Activated B cell treated with CpG ODN at 0.5 μM for 24 hours (primary cell): ENCODE results near the gene ASB1. TPM values are rescaled to one million over a fixed set of nuclear protein-coding genes. Genes with fewer than 3 reads are reported as not detected.

ENCODE experiments used
- ATAC-seq: fragments of 200-7000 bp; cut with Tn5 transposase; one replicate; pipeline ENCODE4 v1.10.0; 2021; ENCODE audit warnings: low read depth, mild to moderate bottlenecking, moderate library complexity
- CTCF ChIA-PET: fragments of 350-600 bp; sonication (Branson Sonifier 250); formaldehyde crosslinking; loops from one replicate; lab custom pipeline; 2021; ENCODE audit warnings: antibody characterized with exemption; lab: Charles Lee
- POLR2A ChIA-PET: fragments of 350-600 bp; sonication (Branson Sonifier 250); formaldehyde crosslinking; loops from one replicate; lab custom pipeline; 2021; ENCODE audit warnings: antibody characterized with exemption; lab: Charles Lee
- DNase-seq: peaks from one replicate; pipeline ENCODE4 v3.0.0; 2022
- H3K27ac Mint-ChIP-seq: one replicate; pipeline ENCODE4 v1.8.0; 2020; ENCODE audit warnings: mixed read lengths
- H3K27me3 Mint-ChIP-seq: one replicate; pipeline ENCODE4 v1.8.0; 2021; ENCODE audit warnings: mixed read lengths
- H3K36me3 Mint-ChIP-seq: one replicate; pipeline ENCODE4 v1.8.0; 2021; ENCODE audit warnings: low read depth, mixed read lengths
- H3K4me1 Mint-ChIP-seq: one replicate; pipeline ENCODE4 v1.8.0; 2021; ENCODE audit warnings: mixed read lengths
- H3K4me3 Mint-ChIP-seq: one replicate; pipeline ENCODE4 v1.8.0; 2020; ENCODE audit warnings: mild to moderate bottlenecking, mixed read lengths
- H3K9me3 Mint-ChIP-seq: one replicate; pipeline ENCODE4 v1.8.0; 2020; ENCODE audit warnings: mixed read lengths
- intact Hi-C: fragments of 100-400 bp; cut with micrococcal nuclease; formaldehyde crosslinking; loops from one replicate; pipeline ENCODE4 v1.15.1; 2024
- total RNA-seq: library from RNA; stranded (reverse); gene quantifications from 2 replicates; pipeline ENCODE4 v1.2.3, GENCODE V29; 2022
- TF ChIP-seq, protein P1 (sequence below): fragments of 200-600 bp; IDR thresholded peaks from one replicate; pipeline ENCODE4 v1.8.0; 2022; ENCODE audit warnings: antibody characterized with exemption, mild to moderate bottlenecking

ASB1 gene
- total RNA-seq, 1 donor from 2014 or later: 49.8 TPM

DNA sequence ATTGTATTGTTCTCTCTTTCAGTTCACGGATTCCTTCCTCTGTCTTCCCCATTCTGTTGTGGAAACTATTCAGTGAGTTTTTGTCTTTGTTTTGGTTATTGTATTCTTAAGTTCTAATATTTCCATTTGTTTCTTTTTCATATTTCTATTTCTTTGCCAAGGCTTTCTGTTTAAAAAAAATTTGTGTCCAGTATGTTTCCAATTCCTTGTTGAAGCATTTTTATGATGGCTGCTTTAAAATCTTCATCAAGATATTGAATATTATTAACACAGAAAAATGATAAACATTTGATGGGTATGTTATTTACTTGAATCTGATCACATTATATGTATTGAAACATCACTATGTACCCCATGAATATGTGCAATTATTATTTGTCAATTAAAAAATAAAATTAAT lies 42.4 kb downstream of the ASB1 start:
- DNase-seq (no peak), ATAC-seq (no peak)
- intact Hi-C loops: no loop called here
- H3K9me3 Mint-ChIP-seq: peaks cover 31% of the 10 kb centered on the region
- H3K36me3 Mint-ChIP-seq: peaks cover 31% of the 10 kb centered on the region
- TF ChIP-seq, protein P1, sequence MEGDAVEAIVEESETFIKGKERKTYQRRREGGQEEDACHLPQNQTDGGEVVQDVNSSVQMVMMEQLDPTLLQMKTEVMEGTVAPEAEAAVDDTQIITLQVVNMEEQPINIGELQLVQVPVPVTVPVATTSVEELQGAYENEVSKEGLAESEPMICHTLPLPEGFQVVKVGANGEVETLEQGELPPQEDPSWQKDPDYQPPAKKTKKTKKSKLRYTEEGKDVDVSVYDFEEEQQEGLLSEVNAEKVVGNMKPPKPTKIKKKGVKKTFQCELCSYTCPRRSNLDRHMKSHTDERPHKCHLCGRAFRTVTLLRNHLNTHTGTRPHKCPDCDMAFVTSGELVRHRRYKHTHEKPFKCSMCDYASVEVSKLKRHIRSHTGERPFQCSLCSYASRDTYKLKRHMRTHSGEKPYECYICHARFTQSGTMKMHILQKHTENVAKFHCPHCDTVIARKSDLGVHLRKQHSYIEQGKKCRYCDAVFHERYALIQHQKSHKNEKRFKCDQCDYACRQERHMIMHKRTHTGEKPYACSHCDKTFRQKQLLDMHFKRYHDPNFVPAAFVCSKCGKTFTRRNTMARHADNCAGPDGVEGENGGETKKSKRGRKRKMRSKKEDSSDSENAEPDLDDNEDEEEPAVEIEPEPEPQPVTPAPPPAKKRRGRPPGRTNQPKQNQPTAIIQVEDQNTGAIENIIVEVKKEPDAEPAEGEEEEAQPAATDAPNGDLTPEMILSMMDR: no peak
- POLR2A ChIA-PET: no interaction called here
- H3K27ac Mint-ChIP-seq: no peak overlapping the region
- CTCF ChIA-PET: no interaction called here
- no peaks in the 10 kb centered on the region for H3K27me3 Mint-ChIP-seq
- H3K4me3 Mint-ChIP-seq: no peak overlapping the region
- no peaks in the 10 kb centered on the region for H3K4me1 Mint-ChIP-seq

DNA sequence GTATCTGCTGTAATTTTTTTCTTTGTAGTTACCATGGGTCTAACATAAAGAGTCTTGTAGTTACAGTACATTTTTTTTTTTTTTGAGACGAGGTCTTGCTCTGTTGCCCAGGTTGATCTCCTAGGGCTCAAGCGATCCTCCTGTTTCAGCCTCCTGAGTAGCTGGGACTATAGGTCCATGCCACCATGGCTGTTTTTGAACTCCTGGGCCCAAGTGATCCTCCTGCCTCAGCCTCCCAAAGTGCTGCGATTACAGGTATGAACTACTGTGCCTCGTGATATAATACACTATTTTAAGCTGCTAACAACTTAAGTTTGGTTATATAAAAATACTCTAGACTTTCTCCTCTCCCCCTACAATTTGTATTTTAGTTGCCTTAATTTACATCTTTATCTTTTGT lies 46.3 kb downstream of the ASB1 start:
- Mint-ChIP-seq H3K9me3 (peaks cover 42% of the 10 kb centered on the region), H3K36me3 (peaks cover 34% of the 10 kb centered on the region), H3K4me1 (no peaks in the 10 kb centered on the region), H3K27me3 (no peaks in the 10 kb centered on the region), H3K4me3 (no peak overlapping the region), H3K27ac (no peak overlapping the region)
- ATAC-seq: no peak
- ChIA-PET POLR2A (no interaction called here), CTCF (no interaction called here)
- intact Hi-C loops: no loop called here
- DNase-seq: no peak
- TF ChIP-seq, protein P1: no peak

DNA sequence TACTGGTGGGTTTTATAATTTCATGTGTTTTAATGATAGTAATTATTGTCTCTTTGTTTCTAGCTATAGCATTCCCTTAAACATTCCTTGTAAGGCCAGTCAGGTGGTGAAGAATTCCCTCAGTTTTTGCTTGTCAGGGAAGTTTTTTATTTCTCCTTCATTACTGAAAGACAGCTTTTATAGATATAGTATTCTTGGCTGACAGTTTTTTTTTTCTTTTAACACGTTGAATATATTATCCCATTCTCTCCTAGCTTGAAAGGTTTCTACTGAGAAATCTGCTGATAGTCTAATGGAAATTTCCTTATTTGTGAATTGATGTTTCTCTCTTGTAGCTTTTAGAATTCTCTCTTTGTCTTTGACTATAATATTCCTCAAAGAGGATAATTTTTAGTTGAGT lies 46.8 kb downstream of the ASB1 start:
- Mint-ChIP-seq H3K36me3 (peaks cover 34% of the 10 kb centered on the region), H3K4me1 (no peaks in the 10 kb centered on the region), H3K4me3 (no peak overlapping the region), H3K27me3 (no peaks in the 10 kb centered on the region), H3K9me3 (peaks cover 47% of the 10 kb centered on the region), H3K27ac (no peak overlapping the region)
- POLR2A ChIA-PET: no interaction called here
- no peak for DNase-seq
- ATAC-seq: no peak
- intact Hi-C loops: no loop called here
- CTCF ChIA-PET: no interaction called here
- TF ChIP-seq, protein P1: no peak

DNA sequence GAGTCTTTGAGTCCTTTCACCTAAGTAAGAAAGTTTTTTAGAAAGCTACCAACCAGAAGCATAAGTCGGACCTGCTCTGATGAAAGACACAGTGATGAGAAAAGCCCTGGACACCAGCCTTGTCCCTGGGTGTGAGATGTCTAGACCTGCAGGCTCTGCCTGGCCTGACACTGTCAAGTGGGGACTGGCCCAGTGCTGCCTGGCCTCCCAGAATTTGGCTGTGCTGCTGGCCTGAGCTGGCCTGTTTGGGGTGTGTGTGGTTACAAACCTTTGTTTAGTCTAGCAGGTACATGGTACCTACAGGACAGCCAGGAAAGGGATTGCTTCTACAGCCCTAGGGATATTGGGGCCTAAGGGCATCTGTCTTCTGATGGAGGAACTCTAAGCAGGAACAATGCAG lies 48.3 kb downstream of the ASB1 start:
- Mint-ChIP-seq H3K27ac (no peak overlapping the region), H3K4me1 (no peaks in the 10 kb centered on the region), H3K27me3 (no peaks in the 10 kb centered on the region), H3K9me3 (peaks cover 41% of the 10 kb centered on the region), H3K4me3 (no peak overlapping the region), H3K36me3 (peaks cover 27% of the 10 kb centered on the region)
- ChIA-PET CTCF (no interaction called here), POLR2A (no interaction called here)
- intact Hi-C loops: no loop called here
- DNase-seq: no peak
- TF ChIP-seq, protein P1: no peak
- ATAC-seq: no peak

GRCh38 chr2:238475566-238475965 lies 48.8 kb downstream of the ASB1 start:
- Mint-ChIP-seq H3K36me3 (peaks cover 29% of the 10 kb centered on the region), H3K27ac (no peak overlapping the region), H3K4me1 (no peaks in the 10 kb centered on the region), H3K9me3 (peaks cover 43% of the 10 kb centered on the region), H3K4me3 (no peak overlapping the region), H3K27me3 (no peaks in the 10 kb centered on the region)
- intact Hi-C loops: no loop called here
- POLR2A ChIA-PET: no interaction called here
- ATAC-seq (no peak), DNase-seq (no peak)
- TF ChIP-seq, protein P1: no peak
- CTCF ChIA-PET: no interaction called here
